ENCODE results near the gene SCYGR1. TPM values are rescaled to one million over a fixed set of nuclear protein-coding genes. Genes with fewer than 3 reads are reported as not detected.
"Not testable (repeated sequence)": the region's sequence is repeated elsewhere in the genome, so short reads cannot be mapped to it uniquely, and the experiment has no call there.

SCYGR1 gene
- not detected for polyA plus RNA-seq (2013, experiment 1 of 2; ENCODE audit: insufficient read length)
- polyA plus RNA-seq (2013, experiment 2 of 2; ENCODE audit: insufficient read length) = not detected

GRCh38 chr2:227387583-227387982 is at the start of gene SCYGR1:
SCYGR1 (minus strand) TSS chr2:227387949; CDS start chr2:227387949, 0 bp downstream.
- not testable (repeated sequence) for DNase-seq

GRCh38 chr2:227436436-227437174 is 48.9 kb upstream of the SCYGR1 start:
- no peak for DNase-seq

- no peak for DNase-seq
These were observed 45.4 kb upstream of the SCYGR1 start for GRCh38 chr2:227433171-227433570.

GRCh38 chr2:227430639-227431038 is 42.9 kb upstream of the SCYGR1 start:
- no peak for DNase-seq

GRCh38 chr2:227428731-227429285 is 41.1 kb upstream of the SCYGR1 start:
- DNase-seq = peak; percentile 19

- no peak for DNase-seq
These were observed 36.1 kb upstream of the SCYGR1 start for GRCh38 chr2:227423656-227424499.

- no peak for DNase-seq
These were observed 32.6 kb upstream of the SCYGR1 start for GRCh38 chr2:227420087-227421052.

- DNase-seq = no peak
These were observed 29.0 kb upstream of the SCYGR1 start for GRCh38 chr2:227416701-227417100.

- peak; percentile 71 for DNase-seq
These were observed 28.0 kb upstream of the SCYGR1 start for GRCh38 chr2:227415538-227416424.

GRCh38 chr2:227414846-227415245 is 27.1 kb upstream of the SCYGR1 start:
- DNase-seq = peak; percentile 21

GRCh38 chr2:227413371-227413770 is 25.6 kb upstream of the SCYGR1 start:
- DNase-seq = no peak

- no peak for DNase-seq
These were observed 25.1 kb upstream of the SCYGR1 start for GRCh38 chr2:227412877-227413276.

- peak; percentile 47 for DNase-seq
These were observed 24.2 kb upstream of the SCYGR1 start for GRCh38 chr2:227411990-227412350.

GRCh38 chr2:227411320-227411989 is 23.7 kb upstream of the SCYGR1 start:
- no peak for DNase-seq

GRCh38 chr2:227410191-227410590 is 22.4 kb upstream of the SCYGR1 start:
- DNase-seq = no peak

GRCh38 chr2:227407591-227408151 is 19.9 kb upstream of the SCYGR1 start:
- DNase-seq = no peak

GRCh38 chr2:227406177-227407031 is 18.7 kb upstream of the SCYGR1 start:
- peak; percentile 98 for DNase-seq

- no peak for DNase-seq
These were observed 17.0 kb upstream of the SCYGR1 start for GRCh38 chr2:227404585-227405271.
